GM19468 (cell line): ENCODE results near the gene EDN3.
"Not testable (repeated sequence)": the region's sequence is repeated elsewhere in the genome, so short reads cannot be mapped to it uniquely, and the experiment has no call there.

Experiments
- ATAC-seq: cut with Tn5 transposase; IDR thresholded peaks from one replicate; pipeline ENCODE4 v1.9.1; 2021; ENCODE audit warnings: mild to moderate bottlenecking, moderate library complexity, moderate number of reproducible peaks; ENCODE audit not compliant: unreplicated experiment; ENCODE audit errors: extremely low read depth

EDN3 gene

DNA sequence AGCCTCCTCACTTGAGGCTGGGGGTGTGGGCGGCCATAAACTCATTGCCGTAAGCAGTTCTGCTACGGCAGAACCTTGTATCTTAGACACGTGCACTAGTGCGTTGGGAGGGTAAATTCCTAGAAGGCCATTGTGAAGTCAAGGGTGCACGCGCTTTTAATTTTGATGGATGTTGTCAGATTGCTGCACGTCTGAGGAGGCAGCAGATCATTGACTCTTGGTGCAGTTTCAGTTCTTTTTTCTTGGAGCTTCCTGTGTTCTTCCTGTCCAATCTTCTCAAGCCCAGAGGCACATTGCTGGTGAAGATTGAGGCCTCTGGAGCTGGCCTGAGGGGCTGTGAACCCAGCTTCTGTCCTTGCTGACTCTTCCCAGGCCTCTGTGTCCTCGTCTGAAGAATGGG is 58.4 kb downstream of the EDN3 start:
- not testable (repeated sequence) for ATAC-seq

- ATAC-seq: no peak
Observed at GRCh38 chr20:59359906-59360725, 59.7 kb downstream of the EDN3 start.

- ATAC-seq: no peak
Observed at GRCh38 chr20:59360934-59361333, 60.5 kb downstream of the EDN3 start.

DNA sequence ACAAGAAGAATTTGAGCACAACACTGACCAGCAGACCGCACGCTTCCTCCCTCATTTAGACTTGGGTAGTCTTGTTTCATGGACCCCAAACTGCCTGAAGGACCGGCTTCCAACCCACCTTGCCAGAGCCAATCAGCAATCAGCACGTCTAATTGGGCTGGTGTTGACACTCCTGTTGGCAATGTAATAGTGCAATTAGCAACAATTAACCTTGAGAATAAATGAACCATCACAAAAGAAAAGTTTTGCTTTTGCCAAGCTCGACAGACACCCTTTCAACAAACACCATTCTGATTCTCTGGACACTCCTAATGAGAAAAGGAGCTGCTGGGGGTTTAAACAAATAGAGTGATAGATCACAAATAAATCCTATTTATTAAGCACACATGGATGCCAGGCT is 61.0 kb downstream of the EDN3 start:
- no peak for ATAC-seq

- no peak for ATAC-seq
Observed at GRCh38 chr20:59363101-59363500, 62.7 kb downstream of the EDN3 start.

DNA sequence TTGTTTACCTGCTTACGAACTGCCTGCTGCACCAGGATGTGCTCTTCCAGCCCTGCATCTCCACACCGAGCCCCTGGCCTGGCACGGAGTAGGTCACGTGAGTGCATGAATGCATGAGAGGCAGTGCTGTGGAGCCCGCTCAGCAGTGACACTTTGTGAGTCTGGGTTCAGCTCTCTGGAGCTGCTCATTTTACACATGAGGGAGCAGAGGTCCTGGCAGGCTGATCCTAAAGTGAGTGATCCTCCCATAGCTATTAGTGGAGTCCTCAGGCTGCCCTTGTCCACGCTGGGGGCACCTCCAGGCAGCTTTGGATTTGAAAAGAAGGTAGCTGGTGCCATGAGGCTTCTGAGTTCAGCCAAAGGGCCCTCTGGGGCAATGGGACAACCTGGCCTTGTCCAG is 64.2 kb downstream of the EDN3 start:
- ATAC-seq: no peak

- ATAC-seq: no peak
Observed at GRCh38 chr20:59365611-59366285, 65.3 kb downstream of the EDN3 start.

DNA sequence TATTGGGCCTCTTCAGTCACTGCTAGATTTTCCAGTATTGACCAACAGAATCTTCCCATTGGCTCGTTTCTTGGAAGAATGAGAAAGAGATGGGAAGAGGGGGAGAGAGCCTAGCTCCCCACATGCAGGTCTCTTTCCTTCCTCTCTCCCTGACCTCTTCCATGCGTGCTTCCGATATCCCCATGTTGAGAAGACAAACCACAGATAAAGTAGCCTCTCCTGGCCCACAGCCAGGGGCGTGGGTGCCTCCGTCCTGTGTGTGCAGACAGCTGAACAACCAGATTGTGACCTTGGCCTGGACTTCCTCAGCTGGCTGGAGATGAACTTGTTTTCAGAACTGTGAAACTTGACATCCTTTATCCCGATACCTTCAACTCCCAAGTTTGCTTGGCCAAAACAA is 71.0 kb downstream of the EDN3 start:
- no peak for ATAC-seq

DNA sequence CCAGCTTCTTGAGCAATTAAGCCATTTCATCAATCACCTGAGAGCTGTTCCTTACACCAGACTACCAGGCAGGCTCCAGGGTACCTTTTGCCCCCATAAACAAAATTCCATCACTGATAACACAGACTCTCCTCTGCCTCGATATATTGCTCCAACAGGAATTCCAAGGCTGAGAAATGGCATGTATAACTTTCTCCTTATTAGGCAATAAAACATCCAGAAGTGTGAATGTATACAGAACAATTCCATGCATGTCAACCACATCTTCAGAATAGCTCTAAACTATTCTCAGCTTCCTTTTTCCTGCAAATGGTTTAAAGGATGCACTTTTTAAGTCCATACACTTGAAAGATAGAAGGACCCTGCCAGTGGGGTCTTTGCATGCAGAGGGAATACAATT is 73.8 kb downstream of the EDN3 start:
- no peak for ATAC-seq

- no peak for ATAC-seq
Observed at GRCh38 chr20:59375541-59375940, 75.1 kb downstream of the EDN3 start.
